ENCODE data around the gene AK5.

Gene AK5

GRCh38 chr1:77356136-77356535 lies 74.3 kb downstream of the AK5 start:
- DNase-seq, result no peak

DNA sequence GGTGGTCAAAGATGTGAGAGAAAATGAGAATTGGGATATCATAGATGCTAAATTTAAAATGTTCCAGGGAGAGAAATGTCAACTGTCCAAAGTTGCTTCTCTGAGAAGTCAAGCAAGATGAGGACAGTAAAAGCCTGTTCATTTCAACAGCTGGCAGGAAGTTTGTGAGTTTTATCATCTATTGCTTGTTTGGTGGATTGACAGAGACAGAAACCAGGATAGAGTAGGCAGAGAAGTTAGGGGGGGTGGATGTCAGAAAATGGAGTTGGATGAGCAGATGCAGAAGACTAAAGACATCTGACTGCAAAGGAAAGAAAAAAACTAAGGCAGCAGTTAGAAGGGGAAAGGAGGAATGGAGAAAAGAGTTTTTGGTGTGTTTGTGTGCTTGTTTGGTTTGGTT lies 78.4 kb downstream of the AK5 start:
- no peak for DNase-seq

- DNase-seq, result no peak
Measured at GRCh38 chr1:77361621-77362020, 79.8 kb downstream of the AK5 start.

- no peak for DNase-seq
Measured at GRCh38 chr1:77370161-77370560, 88.3 kb downstream of the AK5 start.

DNA sequence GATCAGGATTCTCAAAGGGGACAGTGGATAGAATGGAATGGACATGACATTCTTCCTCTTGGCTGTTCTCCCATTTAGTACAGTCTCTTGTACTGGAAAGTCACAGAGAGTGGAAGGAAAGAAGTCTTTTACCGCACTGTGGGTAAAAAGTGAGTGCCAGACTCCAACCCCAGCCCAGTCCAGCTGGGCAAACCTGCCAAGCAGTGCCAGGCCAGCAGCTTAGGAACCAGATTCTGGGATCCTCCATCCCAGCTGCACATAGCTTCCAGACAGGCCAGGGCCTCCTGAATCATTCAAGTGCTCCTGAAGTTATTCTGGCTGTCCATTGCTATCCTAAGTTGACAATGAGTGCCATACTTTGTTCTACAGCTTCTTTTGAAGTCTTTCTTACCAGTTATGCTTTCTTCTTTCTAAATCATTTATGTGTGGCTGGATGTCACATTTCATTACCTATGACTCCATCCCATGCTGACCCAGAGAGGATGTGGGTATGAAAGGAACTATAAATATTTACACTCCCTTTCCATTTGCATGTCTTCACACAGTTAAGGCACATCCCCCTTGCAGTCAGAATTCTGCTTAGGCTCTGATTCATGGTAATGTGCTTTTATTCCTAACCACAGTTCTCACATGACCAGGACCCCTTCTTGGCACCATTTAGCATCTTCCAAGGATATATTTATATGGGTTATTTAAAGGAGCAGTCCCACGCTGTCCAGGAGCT lies 88.9 kb downstream of the AK5 start:
- no peak for DNase-seq

DNA sequence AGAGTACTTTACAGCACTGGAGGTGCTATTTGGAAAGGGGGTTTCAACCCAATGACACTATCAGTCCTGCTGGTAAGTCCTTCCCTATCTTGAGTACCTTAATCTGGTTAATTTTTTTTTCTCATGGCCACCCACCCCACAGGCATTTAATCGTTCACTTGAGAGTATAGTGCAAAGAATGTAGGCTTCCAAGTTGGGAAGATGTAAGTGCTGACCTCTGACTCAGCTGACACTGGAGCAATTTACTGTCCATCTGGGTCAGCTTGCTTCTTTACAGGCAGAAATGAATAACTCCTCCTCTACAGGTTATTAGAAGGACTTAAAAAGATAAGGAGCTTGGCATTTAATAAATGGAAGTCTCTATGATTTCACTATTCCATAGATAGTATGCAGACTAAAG lies 89.6 kb downstream of the AK5 start:
- no peak for DNase-seq

DNA sequence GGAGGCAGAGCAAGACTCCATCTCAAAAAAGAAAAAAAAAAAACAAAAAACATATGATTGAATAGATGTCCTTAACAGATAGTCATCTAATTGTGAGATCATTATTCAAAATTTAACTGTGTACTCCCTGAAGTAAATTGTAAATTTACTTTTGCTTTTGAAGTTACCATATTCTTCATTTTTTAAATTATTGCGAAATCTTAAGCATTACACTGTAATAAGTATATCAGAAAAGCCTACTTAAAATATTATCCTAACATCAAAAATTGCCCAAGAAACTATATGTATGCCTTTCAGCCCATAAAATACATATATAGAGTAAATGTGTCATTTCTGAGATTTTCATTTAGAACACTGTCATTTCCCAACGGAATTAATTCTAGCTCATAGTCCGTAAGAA lies 91.9 kb downstream of the AK5 start:
- no peak for DNase-seq

DNA sequence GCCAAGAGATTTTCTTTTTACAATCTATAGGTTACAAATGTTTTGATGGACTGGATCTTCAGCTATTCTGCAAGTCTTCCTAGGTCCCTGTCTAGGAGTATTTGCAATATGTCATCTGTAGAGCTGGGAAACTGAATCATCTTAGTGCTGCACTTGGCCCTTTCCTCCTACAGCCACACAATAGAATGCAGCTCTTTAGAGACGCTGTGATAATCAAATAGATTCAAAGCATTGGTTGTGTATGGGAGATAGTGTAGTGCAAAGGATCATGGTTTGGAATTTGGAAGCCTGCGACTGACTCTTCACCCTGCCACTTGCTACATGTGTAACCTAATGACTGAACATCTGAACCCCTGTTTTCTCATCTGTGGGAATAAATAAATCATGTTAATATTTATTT lies 93.7 kb downstream of the AK5 start:
- DNase-seq, result no peak

DNA sequence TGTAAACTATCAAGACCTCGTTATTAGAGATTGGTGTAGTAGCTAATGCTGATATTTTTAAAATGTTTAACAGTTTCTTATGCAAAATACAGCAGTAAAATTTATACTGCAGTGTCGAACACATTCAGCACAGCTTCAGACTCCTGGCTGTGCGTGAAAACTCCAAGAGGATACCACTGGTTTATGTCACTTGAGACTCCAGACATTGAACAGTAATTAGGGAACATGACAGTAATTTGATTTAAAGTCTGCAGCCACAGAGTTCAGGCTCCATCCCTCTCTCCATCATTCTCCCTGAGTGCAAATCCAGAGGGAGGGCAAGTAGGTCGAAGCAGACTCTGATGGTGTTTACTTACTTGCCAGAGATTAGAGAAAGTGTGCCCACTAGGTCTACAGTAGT lies 94.2 kb downstream of the AK5 start:
- no peak for DNase-seq

- no peak for DNase-seq
Measured at GRCh38 chr1:77378723-77379535, 97.1 kb downstream of the AK5 start.

GRCh38 chr1:77382366-77382765 lies 100.5 kb downstream of the AK5 start:
- DNase-seq, result no peak

- DNase-seq, result no peak
Measured at GRCh38 chr1:77383236-77383635, 101.4 kb downstream of the AK5 start.

DNA sequence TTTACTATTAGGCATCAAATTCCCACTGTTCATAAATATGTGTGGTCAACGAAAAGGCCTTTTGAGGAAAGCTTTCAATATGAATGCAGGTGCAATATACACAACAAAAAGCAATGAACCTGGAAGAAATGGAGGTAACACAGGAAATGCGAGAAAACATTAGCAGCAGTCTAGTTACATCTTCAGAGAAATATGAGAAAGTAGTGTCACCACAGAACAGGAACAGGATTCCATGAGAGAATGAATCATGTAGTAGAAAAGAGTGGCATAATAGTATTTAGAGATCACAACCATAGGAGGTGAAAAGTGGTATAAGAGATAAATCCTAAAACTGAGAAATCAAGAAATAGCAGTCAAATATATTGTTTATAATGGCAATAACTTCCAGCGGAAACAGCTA lies 103.7 kb downstream of the AK5 start:
- DNase-seq, result no peak

DNA sequence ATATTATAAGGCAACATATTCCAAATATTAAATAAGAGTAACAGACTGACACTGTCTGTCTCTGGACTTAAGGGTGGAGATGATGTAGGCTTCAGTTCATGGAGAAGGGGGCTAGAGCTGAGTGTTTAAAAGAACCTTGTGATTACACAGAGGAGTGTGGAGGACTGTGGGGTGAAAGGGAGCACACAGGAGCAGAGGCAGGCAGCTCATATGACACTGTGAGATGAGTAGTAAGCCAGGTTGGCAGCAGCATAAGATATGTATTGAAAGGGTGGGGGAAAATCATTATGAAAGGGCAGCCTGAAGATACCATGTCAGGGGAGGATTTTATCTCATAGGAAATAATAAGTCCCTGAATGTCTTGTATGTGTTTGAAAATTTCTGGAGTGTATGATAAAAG lies 104.5 kb downstream of the AK5 start:
- DNase-seq, result no peak

DNA sequence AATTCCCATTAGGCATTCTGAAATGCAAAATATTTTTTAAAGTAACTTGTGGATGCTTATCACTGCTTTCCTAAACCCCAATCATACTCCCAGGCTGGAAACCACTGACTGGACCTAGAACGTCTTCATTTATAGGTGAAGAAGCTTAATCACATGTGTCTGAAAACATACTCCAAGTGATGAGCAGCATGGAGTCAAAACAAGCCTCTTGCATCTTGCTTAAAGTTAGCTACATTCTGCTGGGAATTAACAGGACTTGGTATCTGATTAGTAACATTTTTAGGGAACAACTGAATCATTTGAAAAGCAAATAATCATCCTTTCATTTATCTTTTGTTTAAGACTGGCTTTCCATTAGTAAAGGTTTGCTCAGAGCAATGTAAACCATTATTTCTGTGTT lies 105.7 kb downstream of the AK5 start:
- no peak for DNase-seq

- no peak for DNase-seq
Measured at GRCh38 chr1:77388661-77389060, 106.8 kb downstream of the AK5 start.

GRCh38 chr1:77392486-77392885 lies 110.7 kb downstream of the AK5 start:
- DNase-seq, result no peak

DNA sequence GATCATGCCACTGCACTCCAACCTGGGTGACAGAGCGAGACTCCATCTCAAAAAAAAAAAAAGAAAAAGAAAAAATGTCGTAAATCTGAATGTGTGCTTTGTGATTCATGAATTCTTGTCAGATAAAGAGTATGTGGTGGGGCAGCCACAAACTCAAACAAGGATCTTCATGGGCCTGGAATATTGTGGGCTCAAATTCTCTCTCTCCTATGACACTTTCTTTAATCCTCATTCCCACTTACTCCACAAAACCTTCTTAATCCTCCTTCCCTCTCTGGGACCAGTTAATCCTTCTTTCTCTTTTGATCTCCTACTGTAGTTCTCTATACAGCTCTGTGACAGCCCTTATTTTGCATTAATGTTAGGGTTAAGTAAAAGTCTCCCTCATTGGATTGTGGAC lies 112.3 kb downstream of the AK5 start:
- DNase-seq, result no peak

DNA sequence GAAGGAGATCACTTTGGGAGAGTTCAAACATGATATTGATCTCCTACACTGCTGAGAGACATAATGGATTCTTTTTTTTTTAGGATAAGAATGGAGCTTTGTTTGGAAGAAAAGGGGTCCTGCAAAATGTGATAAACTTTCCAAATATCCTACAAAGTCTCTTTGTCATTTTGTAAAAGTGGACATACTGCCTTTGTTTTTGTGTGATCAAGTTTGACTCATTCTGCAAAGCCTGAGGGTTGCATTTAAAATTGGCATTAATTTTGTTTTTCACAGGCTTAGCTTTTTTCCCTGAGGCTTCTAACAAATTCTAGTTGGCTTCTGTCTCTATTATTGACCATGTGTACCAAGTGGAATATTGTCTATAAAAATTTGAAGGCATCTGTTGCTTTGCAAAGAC lies 113.2 kb downstream of the AK5 start:
- no peak for DNase-seq

GRCh38 chr1:77398152-77398551 lies 116.3 kb downstream of the AK5 start:
- no peak for DNase-seq

GRCh38 chr1:77399250-77400086 lies 117.6 kb downstream of the AK5 start:
- DNase-seq, result no peak

- no peak for DNase-seq
Measured at GRCh38 chr1:77400781-77401180, 119.0 kb downstream of the AK5 start.

DNA sequence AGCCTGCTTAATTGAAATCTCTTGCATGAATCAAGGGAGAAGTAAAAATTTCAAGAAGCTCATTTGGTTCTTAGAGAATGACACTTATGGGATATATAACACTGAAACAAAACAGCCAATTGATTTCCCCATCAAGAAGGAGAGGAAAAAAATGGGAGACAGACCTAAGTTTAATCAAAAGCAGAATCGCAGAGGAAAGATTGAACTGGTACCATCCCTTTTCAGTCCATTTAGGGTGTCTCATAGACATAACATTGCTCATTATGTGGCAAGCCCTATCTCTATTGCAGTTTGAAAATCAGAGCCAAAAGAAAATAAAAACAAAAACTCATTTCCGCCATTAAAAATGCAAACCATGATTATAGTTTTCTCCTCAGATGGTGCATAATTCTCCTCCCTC lies 119.6 kb downstream of the AK5 start:
- DNase-seq, result no peak

DNA sequence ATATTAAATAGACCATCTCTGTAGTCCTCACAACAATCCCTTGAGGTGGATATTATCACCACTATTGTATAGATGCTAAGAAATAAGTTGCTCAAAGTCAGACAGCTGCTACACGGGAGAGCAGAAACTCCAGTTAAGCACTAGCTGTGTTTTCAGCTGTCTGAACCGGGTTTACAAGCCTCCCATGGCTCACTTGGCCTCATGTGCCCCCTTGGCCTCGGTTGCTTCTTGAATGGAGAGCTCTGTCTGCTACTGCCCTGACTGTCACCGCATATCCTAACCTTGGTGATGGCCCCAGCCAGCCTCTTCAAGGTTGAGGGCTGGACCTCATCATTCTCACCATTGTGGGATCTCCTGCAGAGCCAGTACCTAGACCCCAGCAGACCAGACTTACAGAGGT lies 123.4 kb downstream of the AK5 start:
- DNase-seq, result no peak

Data from NK-92 treated with Interleukin-12 subunit alpha and Interleukin-12 subunit beta, amount 100 ng/mL, for 24 hours (cell line).